Thyroid gland (tissue), 4 donors: ENCODE data around the gene EPB41. TPM values are rescaled to one million over a fixed set of nuclear protein-coding genes. Genes with fewer than 3 reads are reported as not detected.

Experiments used
- DNase-seq, 2 donors: peaks; one replicate each; pipeline ENCODE4 v3.0.0-alpha.2; 2019
- H3K27ac ChIP-seq, 3 donors: fragments of 200-600 bp; sonication (generic); 1 replicate in 2 of 3; 2 replicates in 1 of 3; pipeline ENCODE4 v1.5.1; 2016 to 2019; ENCODE audit warnings: mild to moderate bottlenecking in 1 of 3, moderate library complexity in 1 of 3
- H3K27me3 ChIP-seq: fragments of 200-600 bp; sonication (generic); one replicate; pipeline ENCODE4 v1.5.1; 2019
- H3K36me3 ChIP-seq, 2 donors: fragments of 200-600 bp; sonication (generic); one replicate each; pipeline ENCODE4 v1.5.1; 2016 to 2019
- H3K4me1 ChIP-seq, 2 donors: fragments of 200-600 bp; sonication (generic); one replicate each; pipeline ENCODE4 v1.5.1; 2017 to 2019
- H3K4me3 ChIP-seq, 3 donors: fragments of 200-600 bp; sonication (generic); replicated peaks in 1 of 3; 1 replicate in 2 of 3; 2 replicates in 1 of 3; pipeline ENCODE4 v1.5.1; 2016; ENCODE audit warnings: mild to moderate bottlenecking in 1 of 3
- H3K9me3 ChIP-seq: fragments of 200-600 bp; sonication (generic); one replicate; pipeline ENCODE4 v1.5.1; 2017
- POLR2A ChIP-seq, 2 donors: fragments of 450-650 bp; IDR thresholded peaks; one replicate each; pipeline ENCODE4 v1.6.1; 2017; ENCODE audit warnings: antibody characterized with exemption in 2 of 2, mild to moderate bottlenecking in 2 of 2, moderate library complexity in 1 of 2
- WGBS, 2 donors: methylation state at CpG; one replicate each; pipeline ENCODE4 v1.1.5; 2017; 5-methylcytosine and 5-hydroxymethylcytosine counted together
- intact Hi-C: fragments of 100-400 bp; cut with DNase I; formaldehyde crosslinking; loops from one replicate; pipeline ENCODE4 v1.15.1; 2023
- total RNA-seq, 4 donors: library from RNA; depleted of rRNA; stranded (reverse); fragments of >200 nt; gene quantifications; one replicate each; pipeline ENCODE4 v1.2.3, GENCODE V29; 2016
- TF ChIP-seq, protein P1 (sequence below), 6 experiments: fragments of 200-600 bp in 3 of 6; fragments of 450-650 bp in 3 of 6; sonication (generic) in 3 of 6; IDR thresholded peaks; one replicate each; pipeline ENCODE4 v1.5.1; 2016 to 2019; ENCODE audit warnings: antibody characterized with exemption in 6 of 6, mild to moderate bottlenecking in 2 of 6, inconsistent platforms in 1 of 6, moderate library complexity in 1 of 6

Gene EPB41
- total RNA-seq, 4 donors from 2014 or later: 59.7 to 102 (median 80.2) TPM

GRCh38 chr1:29121936-29122681 lies 207.7 kb downstream of the EPB41 start:
- WGBS, 2 donors: 7 to 15% methylated on average over 3 to 10 of the region's 81 CpGs
- intact Hi-C loops: no loop called here
- no peaks in the 10 kb centered on the region for H3K9me3 ChIP-seq
- H3K36me3 ChIP-seq: peaks cover 0 to 1% of the 10 kb centered on the region in 2 donors
- peak overlapping the region in 1 of 3 donors; percentile 50 for H3K4me3 ChIP-seq
- peaks cover 26 to 33% of the 10 kb centered on the region in 2 donors for H3K4me1 ChIP-seq
- no peak for DNase-seq
- H3K27me3 ChIP-seq: peaks cover 7% of the 10 kb centered on the region
- TF ChIP-seq, protein P1, sequence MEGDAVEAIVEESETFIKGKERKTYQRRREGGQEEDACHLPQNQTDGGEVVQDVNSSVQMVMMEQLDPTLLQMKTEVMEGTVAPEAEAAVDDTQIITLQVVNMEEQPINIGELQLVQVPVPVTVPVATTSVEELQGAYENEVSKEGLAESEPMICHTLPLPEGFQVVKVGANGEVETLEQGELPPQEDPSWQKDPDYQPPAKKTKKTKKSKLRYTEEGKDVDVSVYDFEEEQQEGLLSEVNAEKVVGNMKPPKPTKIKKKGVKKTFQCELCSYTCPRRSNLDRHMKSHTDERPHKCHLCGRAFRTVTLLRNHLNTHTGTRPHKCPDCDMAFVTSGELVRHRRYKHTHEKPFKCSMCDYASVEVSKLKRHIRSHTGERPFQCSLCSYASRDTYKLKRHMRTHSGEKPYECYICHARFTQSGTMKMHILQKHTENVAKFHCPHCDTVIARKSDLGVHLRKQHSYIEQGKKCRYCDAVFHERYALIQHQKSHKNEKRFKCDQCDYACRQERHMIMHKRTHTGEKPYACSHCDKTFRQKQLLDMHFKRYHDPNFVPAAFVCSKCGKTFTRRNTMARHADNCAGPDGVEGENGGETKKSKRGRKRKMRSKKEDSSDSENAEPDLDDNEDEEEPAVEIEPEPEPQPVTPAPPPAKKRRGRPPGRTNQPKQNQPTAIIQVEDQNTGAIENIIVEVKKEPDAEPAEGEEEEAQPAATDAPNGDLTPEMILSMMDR (IDR thresholded peaks at IDR 0.05): no peak
- H3K27ac ChIP-seq: peak overlapping the region; percentile 56 to 84 (median 81)

GRCh38 chr1:29122682-29123052 lies 208.3 kb downstream of the EPB41 start:
- Histone ChIP-seq H3K36me3 (no peaks in the 10 kb centered on the region), H3K27ac (peak overlapping the region; percentile 56 to 84 (median 81)), H3K4me1 (peaks cover 26 to 33% of the 10 kb centered on the region in 2 donors), H3K4me3 (peak overlapping the region in 1 of 3 donors; percentile 50), H3K9me3 (no peaks in the 10 kb centered on the region), H3K27me3 (peaks cover 7% of the 10 kb centered on the region)
- intact Hi-C loops: no loop called here
- TF ChIP-seq, protein P1 (IDR thresholded peaks at IDR 0.05): no peak
- no peak for TF ChIP-seq POLR2A (IDR thresholded peaks at IDR 0.05)
- 8 to 10% methylated on average over 6 to 25 of the region's 34 CpGs for WGBS, 2 donors
- DNase-seq: no peak

DNA sequence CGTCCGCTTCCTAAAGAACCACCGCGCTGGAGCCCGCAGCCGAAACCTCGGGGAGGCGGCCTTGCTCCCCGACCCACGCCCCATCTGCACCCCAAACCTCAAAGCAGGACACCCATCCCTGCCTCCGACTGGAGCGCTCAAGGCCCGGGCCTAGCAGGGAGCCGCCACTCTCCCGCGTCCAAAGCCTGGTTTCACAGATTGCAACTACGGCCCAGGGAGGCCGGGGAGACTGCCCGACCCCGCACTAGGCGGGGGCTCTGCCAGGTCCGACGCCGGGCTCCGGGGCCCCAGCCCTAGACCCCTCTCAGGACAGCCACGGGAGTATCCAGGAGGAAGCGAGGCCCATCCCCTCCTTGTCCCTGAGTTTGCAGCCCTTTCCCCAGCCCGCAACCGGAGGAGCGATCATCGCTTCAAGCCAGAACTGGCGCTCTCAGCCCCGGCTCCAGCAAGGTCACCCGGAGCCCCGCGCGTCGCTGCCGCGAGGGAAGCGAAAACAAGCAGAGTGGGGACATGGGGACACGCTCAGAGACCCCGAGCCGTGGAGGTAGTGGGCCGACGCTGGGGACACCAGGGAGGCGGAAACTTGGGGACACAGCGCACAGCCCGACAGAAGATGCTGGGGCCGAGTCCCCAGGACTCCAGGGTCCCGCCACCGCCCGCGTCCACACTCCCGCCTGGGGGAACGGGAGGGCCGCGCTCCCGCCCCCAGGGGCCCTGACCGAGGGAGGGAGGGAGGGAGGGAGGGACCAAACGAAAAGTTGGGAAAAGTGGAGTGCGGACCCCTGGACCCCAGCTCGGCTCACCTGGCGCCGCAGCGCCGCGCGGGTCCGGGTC lies 208.9 kb downstream of the EPB41 start:
- intact Hi-C loops: no loop called here

GRCh38 chr1:29123887-29124365 lies 209.6 kb downstream of the EPB41 start, which contains the start of gene TMEM200B:
Gene TMEM200B (minus strand): TSS chr1:29123903. CDS start chr1:29121828, 2,075 bp downstream.
- TF ChIP-seq, protein P1 (IDR thresholded peaks at IDR 0.05): no peak
- no peak for TF ChIP-seq POLR2A (IDR thresholded peaks at IDR 0.05)
- 2 to 4% methylated on average over 13 of the region's 46 CpGs for WGBS, 2 donors
- no peak for DNase-seq
- H3K27ac ChIP-seq: peak within 1 kb of the TSS; percentile 71 to 84 (median 81)
- no peaks in the 10 kb centered on the region for H3K9me3 ChIP-seq
- intact Hi-C loops: no loop called here
- H3K4me3 ChIP-seq: peak within 1 kb of the TSS; percentile 0 to 69 (median 50)
- H3K36me3 ChIP-seq: no peaks in the 10 kb centered on the region
- peaks cover 26 to 33% of the 10 kb centered on the region in 2 donors for H3K4me1 ChIP-seq
- peaks cover 7% of the 10 kb centered on the region for H3K27me3 ChIP-seq

More for the DNA sequence above, 208.9 kb downstream of the EPB41 start:
- Histone ChIP-seq H3K27me3 (peaks cover 7% of the 10 kb centered on the region), H3K4me3 (peak overlapping the region in 1 of 3 donors; percentile 50), H3K36me3 (no peaks in the 10 kb centered on the region), H3K4me1 (peaks cover 26 to 33% of the 10 kb centered on the region in 2 donors), H3K9me3 (no peaks in the 10 kb centered on the region), H3K27ac (peak overlapping the region; percentile 56 to 84 (median 81))
- TF ChIP-seq, protein P1 (IDR thresholded peaks at IDR 0.05): no peak
- no peak for TF ChIP-seq POLR2A (IDR thresholded peaks at IDR 0.05)
- WGBS, 2 donors: 6 to 16% methylated on average over 23 to 36 of the region's 70 CpGs
- DNase-seq: peak in 1 of 2 donors; percentile 18
